ENCODE data around the gene FBXO10.

GRCh38 chr9:37625036-37625757 lies 49.0 kb upstream of the FBXO10 start:
- TF ChIP-seq CTCF (IDR thresholded peaks at IDR 0.05; ENCODE audit: low read depth, low read length) (no peak), EZH2phosphoT487 (IDR thresholded peaks at IDR 0.05; ENCODE audit: low read depth) (no peak)

All from OCI-LY3 (cell line).